ENCODE measurements around the gene CTIF. TPM values are rescaled to one million over a fixed set of nuclear protein-coding genes. Genes with fewer than 3 reads are reported as not detected.

CTIF gene
- total and polyA plus RNA-seq, 12 donors, result 20.5 to 159 (median 57.0) TPM

DNA sequence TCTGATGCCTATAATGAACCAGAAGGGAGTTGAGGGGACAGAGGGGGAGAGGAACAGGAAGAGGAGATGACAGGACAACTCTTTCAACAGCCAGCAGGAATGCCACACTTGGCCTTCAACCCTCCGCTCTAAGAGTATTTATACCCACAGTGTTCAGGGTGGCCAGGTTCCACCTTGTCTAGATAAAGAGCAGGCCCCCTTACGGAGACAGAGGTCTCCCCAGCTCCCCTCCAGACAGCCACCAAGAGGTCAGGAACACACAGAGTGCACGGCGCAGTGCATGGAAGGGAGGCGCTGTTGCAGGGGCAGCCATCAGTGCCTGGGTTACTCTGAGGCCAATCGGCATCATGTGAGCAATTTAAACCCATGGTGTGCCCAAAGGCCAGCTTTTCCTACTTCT, 235.0 kb downstream of the CTIF start:
- H3K27ac ChIP-seq, result no peak overlapping the region
- no peaks in the 10 kb centered on the region for H3K27me3 ChIP-seq
- H3K4me1 ChIP-seq (replicated peaks in 1 of 2), result peaks cover 0 to 16% of the 10 kb centered on the region in 2 donors
- peaks cover 0 to 6% of the 10 kb centered on the region in 2 donors for H3K36me3 ChIP-seq (replicated peaks in 1 of 2)
- whole genome bisulfite sequencing, 4 donors, result 89 to 97% (median 92%) methylated on average over 5 to 6 of the region's 6 CpGs
- no peaks in the 10 kb centered on the region for H3K9me3 ChIP-seq (replicated peaks in 1 of 3)
- TF ChIP-seq, protein P1, sequence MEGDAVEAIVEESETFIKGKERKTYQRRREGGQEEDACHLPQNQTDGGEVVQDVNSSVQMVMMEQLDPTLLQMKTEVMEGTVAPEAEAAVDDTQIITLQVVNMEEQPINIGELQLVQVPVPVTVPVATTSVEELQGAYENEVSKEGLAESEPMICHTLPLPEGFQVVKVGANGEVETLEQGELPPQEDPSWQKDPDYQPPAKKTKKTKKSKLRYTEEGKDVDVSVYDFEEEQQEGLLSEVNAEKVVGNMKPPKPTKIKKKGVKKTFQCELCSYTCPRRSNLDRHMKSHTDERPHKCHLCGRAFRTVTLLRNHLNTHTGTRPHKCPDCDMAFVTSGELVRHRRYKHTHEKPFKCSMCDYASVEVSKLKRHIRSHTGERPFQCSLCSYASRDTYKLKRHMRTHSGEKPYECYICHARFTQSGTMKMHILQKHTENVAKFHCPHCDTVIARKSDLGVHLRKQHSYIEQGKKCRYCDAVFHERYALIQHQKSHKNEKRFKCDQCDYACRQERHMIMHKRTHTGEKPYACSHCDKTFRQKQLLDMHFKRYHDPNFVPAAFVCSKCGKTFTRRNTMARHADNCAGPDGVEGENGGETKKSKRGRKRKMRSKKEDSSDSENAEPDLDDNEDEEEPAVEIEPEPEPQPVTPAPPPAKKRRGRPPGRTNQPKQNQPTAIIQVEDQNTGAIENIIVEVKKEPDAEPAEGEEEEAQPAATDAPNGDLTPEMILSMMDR (IDR thresholded peaks at IDR 0.05), result no peak
- no peak for TF ChIP-seq POLR2A (IDR thresholded peaks at IDR 0.05)
- DNase-seq, result no peak
- no peak overlapping the region for H3K4me3 ChIP-seq
- intact Hi-C loops (cut with DNase I), result loop anchor here in 1 of 2 donors (10.0 kb wide), 1 partner anchor 271 kb away; no protein-coding TSS in a partner anchor

- intact Hi-C loops (cut with DNase I), result loop anchor here in 1 of 2 donors (5.0 to 10.0 kb wide), 2 partner anchors 177 to 270 kb away; partner anchors contain the start of gene SMAD7
- Histone ChIP-seq H3K4me1 (replicated peaks in 1 of 2) (peaks cover 0 to 23% of the 10 kb centered on the region in 2 donors), H3K27ac (no peak overlapping the region)
These were observed 236.1 kb downstream of the CTIF start for GRCh38 chr18:48774941-48775340.

GRCh38 chr18:48775372-48776155, 236.7 kb downstream of the CTIF start:
- Histone ChIP-seq H3K9me3 (replicated peaks in 1 of 3) (no peaks in the 10 kb centered on the region), H3K4me1 (replicated peaks in 1 of 2) (peaks cover 0 to 29% of the 10 kb centered on the region in 2 donors), H3K4me3 (no peak overlapping the region), H3K27me3 (no peaks in the 10 kb centered on the region), H3K27ac (no peak overlapping the region), H3K36me3 (replicated peaks in 1 of 2) (peaks cover 0 to 3% of the 10 kb centered on the region in 2 donors)
- no peak for DNase-seq
- intact Hi-C loops (cut with DNase I), result loop anchor here in 1 of 2 donors (5.0 to 10.0 kb wide), 2 partner anchors 177 to 269 kb away; partner anchors contain the start of gene SMAD7
- 81 to 97% (median 85%) methylated on average over 8 to 12 of the region's 12 CpGs for WGBS, 4 donors
- no peak for TF ChIP-seq POLR2A (IDR thresholded peaks at IDR 0.05)
- TF ChIP-seq, protein P1 (IDR thresholded peaks at IDR 0.05), result no peak

More at GRCh38 chr18:48774941-48775340, 236.1 kb downstream of the CTIF start:
- Histone ChIP-seq H3K36me3 (replicated peaks in 1 of 2) (peaks cover 0 to 5% of the 10 kb centered on the region in 2 donors), H3K27me3 (no peaks in the 10 kb centered on the region), H3K9me3 (replicated peaks in 1 of 3) (no peaks in the 10 kb centered on the region), H3K4me3 (no peak overlapping the region)
- no peak for DNase-seq
- TF ChIP-seq POLR2A (IDR thresholded peaks at IDR 0.05), result no peak
- TF ChIP-seq, protein P1 (IDR thresholded peaks at IDR 0.05), result no peak
- WGBS, 4 donors, result 86 to 98% (median 98%) methylated on average over 5 of the region's 5 CpGs

GRCh38 chr18:48776156-48776555, 237.3 kb downstream of the CTIF start:
- no peak overlapping the region for H3K4me3 ChIP-seq
- no peaks in the 10 kb centered on the region for H3K9me3 ChIP-seq (replicated peaks in 1 of 3)
- H3K36me3 ChIP-seq (replicated peaks in 1 of 2), result peaks cover 0 to 3% of the 10 kb centered on the region in 2 donors
- no peak overlapping the region for H3K27ac ChIP-seq
- no peaks in the 10 kb centered on the region for H3K27me3 ChIP-seq
- DNase-seq, result no peak
- intact Hi-C loops (cut with DNase I), result loop anchor here in 1 of 2 donors (5.0 to 10.0 kb wide), 2 partner anchors 176 to 269 kb away; partner anchors contain the start of gene SMAD7
- TF ChIP-seq, protein P1 (IDR thresholded peaks at IDR 0.05), result no peak
- H3K4me1 ChIP-seq (replicated peaks in 1 of 2), result peaks cover 0 to 33% of the 10 kb centered on the region in 2 donors
- 89 to 97% (median 94%) methylated on average over 4 to 5 of the region's 5 CpGs for WGBS, 4 donors
